ENCODE measurements around the gene LSP1. TPM values are rescaled to one million over a fixed set of nuclear protein-coding genes. Genes with fewer than 3 reads are reported as not detected.

The LSP1 gene
- polyA plus RNA-seq, 1 donor from 2014 or later: not detected

DNA sequence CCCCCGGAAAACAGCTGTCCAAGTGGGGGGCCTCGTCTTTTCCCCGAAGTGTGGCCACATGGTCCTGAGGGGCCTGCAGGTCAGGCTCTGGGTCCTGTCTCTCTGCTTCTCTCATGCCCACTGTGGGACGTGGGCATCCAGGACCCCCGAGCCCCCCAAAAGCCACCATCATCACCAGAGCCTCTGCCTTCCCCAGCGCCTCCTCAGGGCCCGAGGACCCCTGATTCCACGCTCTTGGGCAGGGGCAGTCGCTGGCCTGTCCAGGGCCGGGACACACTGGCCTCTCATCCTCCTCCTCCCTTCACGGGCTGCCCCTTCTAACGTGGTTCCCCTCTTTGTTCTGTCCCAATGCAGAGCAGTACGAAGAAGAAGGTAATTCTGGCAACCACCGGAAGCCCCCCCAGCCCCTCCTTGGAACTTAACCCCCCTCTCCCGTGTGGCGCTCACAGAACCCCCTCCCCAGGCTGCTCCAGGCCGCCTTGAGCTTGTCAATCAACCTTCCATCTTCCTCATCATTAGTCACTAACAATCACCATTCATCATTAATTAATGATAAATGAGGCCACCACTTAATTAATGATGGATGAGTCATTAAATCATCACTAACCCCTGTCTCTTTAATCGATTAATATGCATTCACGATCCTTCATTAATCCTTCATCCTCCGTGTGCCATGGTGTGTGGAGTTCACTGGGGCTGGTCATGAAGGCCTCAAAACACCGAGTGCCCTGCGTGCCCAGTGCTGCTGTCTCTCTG, 70.5 kb downstream of the LSP1 start:
- no peak overlapping the region for H3K27ac ChIP-seq (ENCODE audit: low read length)
- H3F3A ChIP-seq (ENCODE audit: insufficient read depth, low read length, poor library complexity, severe bottlenecking): no peaks in the 10 kb centered on the region
- no peaks in the 10 kb centered on the region for H3K79me2 ChIP-seq (replicated peaks; ENCODE audit: insufficient read depth, low read length)
- H4K20me1 ChIP-seq (ENCODE audit: insufficient read depth): no peaks in the 10 kb centered on the region
- H3K36me3 ChIP-seq (ENCODE audit: insufficient read depth, low read length): no peaks in the 10 kb centered on the region
- H2AFZ ChIP-seq (ENCODE audit: low read depth, low read length): no peak overlapping the region
- H3K27me3 ChIP-seq (ENCODE audit: insufficient read depth, low read depth, low read length): no peaks in the 10 kb centered on the region
- H3K9me3 ChIP-seq (ENCODE audit: low read length): no peaks in the 10 kb centered on the region
- TF ChIP-seq CTCF (IDR thresholded peaks at IDR 0.05; ENCODE audit: poor library complexity, severe bottlenecking) (no peak), MXI1 (conservative IDR thresholded peaks at IDR 0.05; ENCODE audit: poor library complexity, severe bottlenecking) (no peak), RAD21 (conservative IDR thresholded peaks at IDR 0.05) (no peak), EP300 (conservative IDR thresholded peaks at IDR 0.05; ENCODE audit: poor library complexity, severe bottlenecking) (no peak), SMC3 (conservative IDR thresholded peaks at IDR 0.05; ENCODE audit: poor library complexity) (no peak), EZH2 (IDR thresholded peaks at IDR 0.05; ENCODE audit: borderline replicate concordance, insufficient read depth, low read length, poor library complexity, severe bottlenecking) (no peak), TAF1 (IDR thresholded peaks at IDR 0.05; ENCODE audit: low read depth) (no peak), POLR2AphosphoS5 (IDR thresholded peaks at IDR 0.05) (no peak)
- TF ChIP-seq, protein P1, sequence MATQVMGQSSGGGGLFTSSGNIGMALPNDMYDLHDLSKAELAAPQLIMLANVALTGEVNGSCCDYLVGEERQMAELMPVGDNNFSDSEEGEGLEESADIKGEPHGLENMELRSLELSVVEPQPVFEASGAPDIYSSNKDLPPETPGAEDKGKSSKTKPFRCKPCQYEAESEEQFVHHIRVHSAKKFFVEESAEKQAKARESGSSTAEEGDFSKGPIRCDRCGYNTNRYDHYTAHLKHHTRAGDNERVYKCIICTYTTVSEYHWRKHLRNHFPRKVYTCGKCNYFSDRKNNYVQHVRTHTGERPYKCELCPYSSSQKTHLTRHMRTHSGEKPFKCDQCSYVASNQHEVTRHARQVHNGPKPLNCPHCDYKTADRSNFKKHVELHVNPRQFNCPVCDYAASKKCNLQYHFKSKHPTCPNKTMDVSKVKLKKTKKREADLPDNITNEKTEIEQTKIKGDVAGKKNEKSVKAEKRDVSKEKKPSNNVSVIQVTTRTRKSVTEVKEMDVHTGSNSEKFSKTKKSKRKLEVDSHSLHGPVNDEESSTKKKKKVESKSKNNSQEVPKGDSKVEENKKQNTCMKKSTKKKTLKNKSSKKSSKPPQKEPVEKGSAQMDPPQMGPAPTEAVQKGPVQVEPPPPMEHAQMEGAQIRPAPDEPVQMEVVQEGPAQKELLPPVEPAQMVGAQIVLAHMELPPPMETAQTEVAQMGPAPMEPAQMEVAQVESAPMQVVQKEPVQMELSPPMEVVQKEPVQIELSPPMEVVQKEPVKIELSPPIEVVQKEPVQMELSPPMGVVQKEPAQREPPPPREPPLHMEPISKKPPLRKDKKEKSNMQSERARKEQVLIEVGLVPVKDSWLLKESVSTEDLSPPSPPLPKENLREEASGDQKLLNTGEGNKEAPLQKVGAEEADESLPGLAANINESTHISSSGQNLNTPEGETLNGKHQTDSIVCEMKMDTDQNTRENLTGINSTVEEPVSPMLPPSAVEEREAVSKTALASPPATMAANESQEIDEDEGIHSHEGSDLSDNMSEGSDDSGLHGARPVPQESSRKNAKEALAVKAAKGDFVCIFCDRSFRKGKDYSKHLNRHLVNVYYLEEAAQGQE (IDR thresholded peaks at IDR 0.05; ENCODE audit: borderline replicate concordance): no peak
- no peak overlapping the region for H3K4me2 ChIP-seq (ENCODE audit: low read length)
- no peak overlapping the region for H3K4me3 ChIP-seq (ENCODE audit: low read length)
- no peaks in the 10 kb centered on the region for H3K9me2 ChIP-seq (ENCODE audit: insufficient read depth, low read length)
- no peak overlapping the region for H3K9ac ChIP-seq (ENCODE audit: low read length)

- H3K36me3 ChIP-seq (ENCODE audit: insufficient read depth, low read length): no peaks in the 10 kb centered on the region
- no peak overlapping the region for H3K27ac ChIP-seq (ENCODE audit: low read length)
- TF ChIP-seq CTCF (IDR thresholded peaks at IDR 0.05; ENCODE audit: poor library complexity, severe bottlenecking) (no peak), SMC3 (conservative IDR thresholded peaks at IDR 0.05; ENCODE audit: poor library complexity) (no peak), MXI1 (conservative IDR thresholded peaks at IDR 0.05; ENCODE audit: poor library complexity, severe bottlenecking) (no peak), TAF1 (IDR thresholded peaks at IDR 0.05; ENCODE audit: low read depth) (no peak)
- H3K27me3 ChIP-seq (ENCODE audit: insufficient read depth, low read depth, low read length): no peaks in the 10 kb centered on the region
- no peaks in the 10 kb centered on the region for H3K79me2 ChIP-seq (replicated peaks; ENCODE audit: insufficient read depth, low read length)
- H3F3A ChIP-seq (ENCODE audit: insufficient read depth, low read length, poor library complexity, severe bottlenecking): no peaks in the 10 kb centered on the region
- H2AFZ ChIP-seq (ENCODE audit: low read depth, low read length): no peak overlapping the region
- no peaks in the 10 kb centered on the region for H4K20me1 ChIP-seq (ENCODE audit: insufficient read depth)
- no peak overlapping the region for H3K4me3 ChIP-seq (ENCODE audit: low read length)
- H3K9ac ChIP-seq (ENCODE audit: low read length): no peak overlapping the region
- H3K4me2 ChIP-seq (ENCODE audit: low read length): no peak overlapping the region
- H3K9me2 ChIP-seq (ENCODE audit: insufficient read depth, low read length): no peaks in the 10 kb centered on the region
- no peaks in the 10 kb centered on the region for H3K9me3 ChIP-seq (ENCODE audit: low read length)
Observed at GRCh38 chr11:1924181-1924580, 71.3 kb downstream of the LSP1 start.

Measured in neural cell (in vitro differentiated cells).